Inferior parietal cortex (tissue), 1 donor: ENCODE measurements around the gene PRSS37.
"Not testable (repeated sequence)": the region's sequence is repeated elsewhere in the genome, so short reads cannot be mapped to it uniquely, and the experiment has no call there.

Source experiments
- DNase-seq: peaks from one replicate; pipeline ENCODE4 v3.0.0-alpha.2; 2016; ENCODE audit errors: extremely low spot score

PRSS37 gene

DNA sequence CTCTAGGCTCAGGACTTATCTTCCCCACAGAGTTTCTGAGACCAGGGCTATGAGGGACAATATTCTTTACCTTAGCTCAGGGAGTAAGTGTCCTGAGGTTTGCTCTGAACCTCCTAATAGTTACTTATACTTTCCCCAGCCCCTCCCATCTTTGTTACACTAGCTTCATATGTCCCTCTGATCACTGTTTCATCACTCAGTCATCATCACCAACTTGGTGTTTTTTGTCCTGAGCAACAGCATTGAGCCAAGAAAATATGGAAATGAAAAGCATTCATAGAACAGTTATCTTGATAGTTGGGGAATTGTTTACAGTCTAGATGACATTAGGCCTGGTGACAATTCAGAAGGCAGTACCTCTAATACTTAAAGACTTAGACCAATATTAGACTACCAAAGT lies at the start of gene PRSS37:
TSS of gene PRSS37 (minus strand) at position 101 of the 400 bp plus-strand sequence. CDS start 436 bp downstream, outside the sequence.
- DNase-seq = no peak

- no peak for DNase-seq
Observed at GRCh38 chr7:141889321-141889720, 48.0 kb upstream of the PRSS37 start.

GRCh38 chr7:141884539-141885225 lies 43.4 kb upstream of the PRSS37 start:
- DNase-seq = no peak

GRCh38 chr7:141880960-141881359 lies 39.7 kb upstream of the PRSS37 start:
- no peak for DNase-seq

- DNase-seq = no peak
Observed at GRCh38 chr7:141877365-141877764, 36.1 kb upstream of the PRSS37 start.

GRCh38 chr7:141876371-141876770 lies 35.1 kb upstream of the PRSS37 start:
- DNase-seq = no peak

- no peak for DNase-seq
Observed at GRCh38 chr7:141875453-141875852, 34.2 kb upstream of the PRSS37 start.

DNA sequence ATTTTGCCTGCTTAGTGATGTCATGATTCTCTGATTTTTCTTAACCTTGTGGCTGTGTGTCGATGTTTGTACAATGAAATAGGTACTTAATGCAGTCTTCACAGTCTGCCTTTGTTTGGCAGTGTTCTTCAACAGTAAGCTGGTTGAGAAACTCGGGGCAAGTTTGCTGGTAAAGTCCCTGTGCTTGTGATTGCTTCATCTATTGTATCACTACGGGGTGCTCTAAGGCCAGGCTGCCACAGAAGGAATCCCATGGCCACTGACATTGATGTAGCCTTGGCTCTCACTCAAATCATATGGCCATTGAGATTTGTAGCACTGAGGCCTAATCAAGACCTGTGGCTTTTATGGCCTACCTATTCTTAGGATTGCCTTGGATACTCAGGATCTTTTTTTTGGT lies 33.5 kb upstream of the PRSS37 start:
- no peak for DNase-seq

DNA sequence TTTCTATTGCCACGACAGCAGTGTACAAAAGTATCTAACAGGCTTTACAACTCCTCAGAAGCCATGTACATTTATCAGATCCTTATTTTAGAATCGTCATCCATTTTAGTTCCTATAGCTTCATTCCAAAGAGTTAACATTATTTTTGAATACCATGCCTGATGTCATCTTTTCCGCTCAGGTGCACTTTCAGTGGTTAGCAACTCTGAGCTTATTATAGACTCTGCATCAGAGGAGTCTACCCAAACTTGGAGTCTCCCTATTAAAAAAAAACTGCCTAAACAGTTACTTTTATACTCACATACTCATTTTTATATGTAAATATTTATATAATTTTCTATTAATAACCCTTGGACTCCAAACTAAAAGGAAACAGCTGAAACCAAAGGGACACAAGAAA lies 31.6 kb upstream of the PRSS37 start:
- DNase-seq = no peak

DNA sequence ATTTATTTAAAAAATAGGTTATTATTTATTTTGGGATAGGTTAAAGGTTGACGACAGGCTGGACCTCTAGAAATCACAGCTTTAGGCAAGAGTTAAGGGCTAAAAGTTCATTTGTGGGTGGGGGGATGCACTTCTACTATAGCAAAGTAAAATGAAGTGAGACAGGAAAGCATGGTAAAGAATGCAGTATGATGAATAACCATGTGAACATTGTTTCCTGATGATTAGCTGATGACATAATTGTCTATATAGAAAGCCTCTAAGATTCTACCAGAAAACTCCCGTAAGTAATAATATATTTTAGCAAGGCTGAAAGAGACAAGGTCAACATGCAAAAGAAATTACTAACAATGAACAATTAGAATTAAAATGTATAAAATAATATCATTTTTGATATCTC lies 25.7 kb upstream of the PRSS37 start:
- DNase-seq = no peak

GRCh38 chr7:141864765-141865447 lies 23.6 kb upstream of the PRSS37 start:
- DNase-seq = no peak

GRCh38 chr7:141860207-141860606 lies 18.9 kb upstream of the PRSS37 start:
- no peak for DNase-seq

DNA sequence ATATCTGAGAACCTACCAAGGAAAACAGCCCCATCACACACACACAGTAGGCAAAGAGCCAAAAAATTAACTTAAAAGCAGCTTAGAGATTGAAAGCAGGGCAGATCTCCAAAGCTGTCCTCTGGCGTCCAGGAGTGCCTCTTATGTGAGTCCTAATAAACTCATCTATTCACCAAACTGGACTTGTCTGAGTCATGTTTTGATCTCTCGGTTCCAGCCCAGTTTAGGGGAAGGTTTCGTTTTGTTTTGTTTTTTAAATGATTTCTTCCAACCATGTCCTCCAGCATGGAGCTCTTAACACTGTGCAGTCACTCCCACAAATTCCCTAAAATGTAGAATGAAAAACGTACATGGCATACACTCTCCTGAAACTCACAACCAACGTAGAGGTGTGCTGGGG lies 6.7 kb upstream of the PRSS37 start:
- DNase-seq = no peak

- DNase-seq = peak; percentile 1
Observed at GRCh38 chr7:141844256-141844655, 3.0 kb upstream of the PRSS37 start.

DNA sequence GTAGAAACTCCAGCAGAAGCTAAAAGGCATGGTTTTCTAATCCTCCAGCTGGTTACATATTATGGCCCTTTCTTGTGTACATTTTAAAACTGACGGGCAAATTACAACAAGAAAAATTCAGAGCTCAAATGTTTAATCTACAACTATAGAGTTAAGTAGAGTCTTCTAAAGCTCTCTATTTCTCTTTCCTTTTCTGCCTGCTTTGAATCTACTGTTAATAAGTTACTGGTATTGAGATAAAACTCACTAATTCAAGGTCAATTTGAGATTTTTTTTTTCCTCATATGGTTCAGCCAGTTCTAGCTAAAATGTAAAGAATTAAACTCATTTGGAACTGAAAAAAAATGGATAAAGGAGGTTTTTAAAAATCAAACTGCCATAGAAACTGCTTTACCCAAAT lies 1.6 kb upstream of the PRSS37 start:
- no peak for DNase-seq

DNA sequence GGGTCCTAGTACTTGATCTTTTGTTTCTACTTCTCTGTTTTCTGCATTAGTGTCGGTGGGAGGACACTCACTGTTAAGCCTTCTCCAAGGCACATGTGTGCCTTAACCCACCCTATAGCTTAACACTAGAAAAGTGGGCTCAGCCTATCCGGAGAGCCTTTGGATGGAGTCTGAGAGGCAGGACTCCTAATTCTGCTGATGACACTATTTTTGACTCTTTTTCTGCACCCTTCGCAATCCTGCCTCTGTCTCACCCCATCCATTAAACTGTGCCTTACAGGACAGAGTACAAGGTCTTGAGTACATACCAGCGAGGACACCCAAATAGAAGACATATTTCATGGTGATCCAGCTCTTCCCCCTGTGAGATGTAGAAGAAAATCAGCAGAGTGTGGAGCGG lies 577 bp downstream of the PRSS37 start:
- DNase-seq = no peak

DNA sequence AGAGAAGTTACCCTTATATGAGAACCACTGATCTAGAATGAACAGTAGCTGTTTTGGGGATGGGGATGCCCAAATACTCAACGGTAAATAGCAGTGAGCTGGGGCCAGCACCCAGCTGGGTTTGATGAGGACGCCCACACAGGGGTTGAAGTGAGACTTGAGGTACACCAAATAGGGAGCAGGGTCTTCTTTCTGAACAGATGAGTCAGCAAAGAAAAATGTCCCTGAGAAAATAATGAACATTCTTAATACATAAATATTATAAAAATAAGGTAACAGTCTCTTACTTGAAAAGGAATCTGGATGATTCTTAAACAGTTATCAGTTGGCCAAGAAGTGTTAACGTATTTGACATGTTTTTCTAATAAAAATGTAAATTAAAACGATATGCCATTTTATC lies 2.0 kb downstream of the PRSS37 start:
- DNase-seq = no peak

- DNase-seq = no peak
Observed at GRCh38 chr7:141838581-141838980, 2.7 kb downstream of the PRSS37 start.

- DNase-seq = no peak
Observed at GRCh38 chr7:141837683-141838082, 3.6 kb downstream of the PRSS37 start.

GRCh38 chr7:141822432-141822831 lies 18.9 kb downstream of the PRSS37 start:
- DNase-seq = not testable (repeated sequence)

DNA sequence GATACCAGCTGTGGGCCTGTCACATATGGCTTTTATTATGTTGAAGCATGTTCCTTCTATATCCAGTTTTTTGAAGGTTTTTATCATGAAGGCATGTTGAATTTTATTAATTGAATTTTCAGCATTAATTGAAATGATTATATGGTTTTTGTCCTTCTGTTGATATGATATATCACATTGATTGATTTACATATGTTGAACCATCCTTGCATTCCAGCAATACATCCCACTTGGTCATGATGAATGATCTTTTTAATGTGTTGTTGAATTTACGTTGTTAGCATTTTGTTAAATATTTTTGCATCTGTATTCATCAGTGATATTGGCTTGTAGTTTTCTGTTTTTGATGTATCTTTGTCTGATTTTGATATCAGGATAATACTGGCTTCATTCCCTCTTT lies 21.2 kb downstream of the PRSS37 start:
- no peak for DNase-seq

GRCh38 chr7:141792526-141792925 lies 48.8 kb downstream of the PRSS37 start:
- no peak for DNase-seq

DNA sequence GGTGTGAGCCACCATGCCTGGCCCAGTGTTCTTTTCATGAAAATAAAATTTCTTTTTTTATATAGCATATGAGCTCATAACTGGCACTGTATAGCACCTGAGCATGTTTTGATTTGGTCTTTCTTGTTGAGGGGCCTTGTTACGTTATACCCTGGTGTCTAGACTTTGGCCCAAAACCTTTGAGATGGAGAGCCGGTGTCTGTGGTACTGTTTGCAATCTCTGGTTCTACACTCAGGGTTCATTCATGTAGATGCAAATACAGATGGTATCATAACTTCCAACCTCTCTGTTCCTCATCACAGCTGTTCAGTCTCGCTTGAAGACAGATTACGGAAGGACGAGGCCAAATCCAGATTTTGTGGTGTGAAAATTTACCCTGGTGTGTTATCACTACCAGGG lies 51.4 kb downstream of the PRSS37 start, which contains the start of gene TAS2R5:
TSS of gene TAS2R5 (plus strand) at position 301 of the 400 bp plus-strand sequence. CDS start 145 bp downstream, outside the sequence.
- no peak for DNase-seq
